Stimulated activated CD8-positive, alpha-beta memory T cell treated with anti-CD3 and anti-CD28 coated beads, Interleukin-15, amount 100 ng/mL, for 1 hour (primary cell): ENCODE results near the gene MYL3.
"Not testable (repeated sequence)": the region's sequence is repeated elsewhere in the genome, so short reads cannot be mapped to it uniquely, and the experiment has no call there.

Source experiments
- DNase-seq: peaks from one replicate; pipeline ENCODE4 v3.0.0-alpha.2; 2020; ENCODE audit warnings: low read depth

Gene MYL3

GRCh38 chr3:46824211-46824970 is 38.9 kb downstream of the MYL3 start:
- DNase-seq: no peak

DNA sequence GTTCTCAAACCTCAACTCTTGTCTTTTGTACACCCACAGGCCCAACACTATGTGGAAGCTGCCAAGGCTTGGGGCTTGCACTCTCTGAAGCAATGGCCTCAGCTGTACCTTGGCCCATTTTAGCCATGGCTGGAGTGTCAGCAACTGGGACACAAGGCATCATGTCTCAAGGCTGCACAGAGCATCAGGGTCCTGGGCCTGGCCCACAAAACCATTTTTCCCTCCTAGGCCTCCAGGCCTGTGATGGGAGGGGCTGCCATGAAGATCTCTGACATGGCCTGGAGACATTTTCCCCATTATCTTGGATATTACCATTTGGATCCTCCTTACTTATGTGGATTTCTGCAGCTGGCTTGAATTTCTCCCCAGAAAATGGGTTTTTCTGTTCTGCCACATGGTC is 39.9 kb downstream of the MYL3 start:
- DNase-seq: not testable (repeated sequence)

DNA sequence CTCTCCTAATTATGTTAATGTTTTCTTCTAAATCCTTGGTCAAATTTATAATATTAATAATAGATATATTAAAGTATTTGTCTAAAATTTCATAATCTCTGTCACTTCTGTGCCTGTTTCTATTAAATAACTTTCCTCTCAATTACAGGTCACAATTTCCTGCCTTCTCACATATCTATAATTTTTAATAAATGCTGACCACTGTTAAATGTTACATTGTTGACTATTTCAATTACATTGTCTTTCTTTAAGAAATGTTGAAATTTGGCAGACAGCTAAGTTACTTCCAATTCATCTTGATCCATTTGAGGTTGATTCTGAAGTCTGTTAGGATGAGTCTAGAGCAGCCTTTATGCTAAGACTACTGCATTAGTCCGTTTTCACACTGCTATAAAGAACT is 41.7 kb downstream of the MYL3 start:
- DNase-seq: no peak

- DNase-seq: no peak
Observed at GRCh38 chr3:46820852-46821251, 42.4 kb downstream of the MYL3 start.

GRCh38 chr3:46812237-46812791 is 50.9 kb downstream of the MYL3 start:
- peak; percentile 44 for DNase-seq

DNA sequence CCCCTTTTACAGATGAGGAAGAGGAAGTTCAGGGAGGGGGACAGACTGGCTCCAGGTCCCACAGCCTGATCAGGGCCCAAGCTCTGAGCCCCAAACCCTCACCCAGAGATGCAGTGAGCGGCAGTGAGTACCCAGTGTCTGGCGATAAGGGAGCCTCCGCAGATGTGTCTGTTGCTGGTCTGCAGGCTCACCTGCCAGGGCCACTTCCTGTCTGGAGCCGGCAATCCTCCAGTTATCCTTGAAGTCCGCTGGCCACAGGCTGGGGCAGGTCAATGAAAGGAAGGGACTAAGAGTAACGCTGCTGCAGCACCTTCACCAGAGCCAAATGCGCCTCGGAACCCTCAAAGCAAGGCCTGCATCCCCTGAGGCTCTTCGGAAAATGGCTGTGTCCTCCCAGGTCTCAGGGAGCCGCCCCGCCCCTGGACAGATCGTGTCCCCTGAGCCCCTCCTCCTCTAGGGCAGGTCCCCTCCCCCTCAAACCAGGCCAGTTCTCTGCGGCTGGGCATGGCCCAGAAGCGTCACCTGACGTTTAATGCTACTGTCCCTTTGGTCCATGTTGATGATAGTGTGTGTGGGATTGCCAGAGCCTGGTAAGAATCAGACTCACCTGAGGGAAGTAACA is 51.5 kb downstream of the MYL3 start:
- DNase-seq: no peak

DNA sequence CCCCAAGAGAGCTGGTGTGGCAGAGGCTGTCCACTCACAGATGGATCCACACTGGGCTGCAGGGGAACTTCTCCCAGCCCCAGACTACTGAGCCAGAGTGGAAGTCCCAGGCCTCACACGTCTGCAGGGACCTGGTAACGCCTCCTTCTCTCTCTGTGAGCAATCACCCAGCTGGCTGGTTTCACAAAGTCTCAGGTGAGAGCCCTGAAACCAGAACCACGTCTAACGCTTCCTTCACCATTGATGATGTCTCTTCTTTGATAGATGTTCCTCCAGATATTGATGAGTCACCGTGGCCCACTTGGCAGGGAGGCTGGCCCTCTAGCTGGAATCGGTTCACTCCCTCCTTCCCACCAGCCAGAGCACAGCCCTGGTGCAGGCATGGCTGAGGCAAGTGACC is 54.5 kb downstream of the MYL3 start:
- not testable (repeated sequence) for DNase-seq
